ENCODE results near the gene TNFSF13.

Gene TNFSF13

GRCh38 chr17:7558544-7559319 lies at the start of gene TNFSF13:
TSS of gene TNFSF13 (plus strand) at chr17:7558750. CDS start at chr17:7559040, 290 bp downstream.
- DNase-seq (ENCODE audit: low read depth): no peak

DNA sequence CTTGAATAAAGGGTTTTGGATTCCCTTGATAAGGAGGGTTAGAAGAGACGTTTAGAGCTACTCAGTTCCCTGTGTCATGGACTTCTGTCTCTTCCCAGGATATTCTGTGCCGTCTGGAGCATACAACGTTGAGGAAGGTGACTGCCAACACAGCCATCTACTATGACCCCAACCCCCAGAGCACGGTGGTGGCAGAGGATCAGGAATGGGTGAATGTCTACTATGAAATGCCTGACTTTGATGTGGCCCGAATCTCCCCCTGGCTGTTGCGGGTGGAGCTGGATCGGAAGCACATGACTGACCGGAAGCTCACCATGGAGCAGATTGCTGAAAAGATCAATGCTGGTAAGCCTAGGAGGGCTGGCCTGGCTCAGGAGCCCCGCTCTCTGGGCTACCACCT lies 49.7 kb upstream of the TNFSF13 start:
- no peak for DNase-seq (ENCODE audit: low read depth)

GRCh38 chr17:7509937-7510336 lies 48.6 kb upstream of the TNFSF13 start:
- DNase-seq (ENCODE audit: low read depth): no peak

- DNase-seq (ENCODE audit: low read depth): no peak
Measured at GRCh38 chr17:7511108-7511507, 47.4 kb upstream of the TNFSF13 start.

DNA sequence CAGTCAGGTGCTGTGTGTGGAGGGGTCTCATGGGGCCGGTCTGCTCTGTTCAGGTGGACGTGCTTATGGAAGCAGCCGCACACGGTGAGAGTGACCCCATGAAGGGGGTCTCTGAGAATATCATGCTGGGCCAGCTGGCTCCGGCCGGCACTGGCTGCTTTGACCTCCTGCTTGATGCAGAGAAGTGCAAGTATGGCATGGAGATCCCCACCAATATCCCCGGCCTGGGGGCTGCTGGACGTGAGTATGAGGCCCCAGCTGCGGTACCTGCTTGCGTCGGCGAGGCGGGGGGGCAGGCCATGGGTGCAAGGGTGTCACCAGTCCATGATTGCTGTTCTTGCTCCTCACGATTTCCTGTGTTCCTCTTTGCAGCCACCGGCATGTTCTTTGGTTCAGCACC lies 46.4 kb upstream of the TNFSF13 start:
- DNase-seq (ENCODE audit: low read depth): no peak

DNA sequence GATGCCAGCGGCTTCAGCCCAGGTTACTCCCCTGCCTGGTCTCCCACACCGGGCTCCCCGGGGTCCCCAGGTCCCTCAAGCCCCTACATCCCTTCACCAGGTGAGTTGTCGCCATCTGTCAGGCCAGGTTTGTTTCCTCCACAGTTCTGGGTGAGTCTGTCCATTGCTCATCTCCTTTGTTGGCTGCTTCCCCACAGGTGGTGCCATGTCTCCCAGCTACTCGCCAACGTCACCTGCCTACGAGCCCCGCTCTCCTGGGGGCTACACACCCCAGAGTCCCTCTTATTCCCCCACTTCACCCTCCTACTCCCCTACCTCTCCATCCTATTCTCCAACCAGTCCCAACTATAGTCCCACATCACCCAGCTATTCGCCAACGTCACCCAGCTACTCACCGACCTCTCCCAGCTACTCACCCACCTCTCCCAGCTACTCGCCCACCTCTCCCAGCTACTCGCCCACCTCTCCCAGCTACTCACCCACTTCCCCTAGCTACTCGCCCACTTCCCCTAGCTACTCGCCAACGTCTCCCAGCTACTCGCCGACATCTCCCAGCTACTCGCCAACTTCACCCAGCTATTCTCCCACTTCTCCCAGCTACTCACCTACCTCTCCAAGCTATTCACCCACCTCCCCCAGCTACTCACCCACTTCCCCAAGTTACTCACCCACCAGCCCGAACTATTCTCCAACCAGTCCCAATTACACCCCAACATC lies 45.6 kb upstream of the TNFSF13 start:
- no peak for DNase-seq (ENCODE audit: low read depth)

DNA sequence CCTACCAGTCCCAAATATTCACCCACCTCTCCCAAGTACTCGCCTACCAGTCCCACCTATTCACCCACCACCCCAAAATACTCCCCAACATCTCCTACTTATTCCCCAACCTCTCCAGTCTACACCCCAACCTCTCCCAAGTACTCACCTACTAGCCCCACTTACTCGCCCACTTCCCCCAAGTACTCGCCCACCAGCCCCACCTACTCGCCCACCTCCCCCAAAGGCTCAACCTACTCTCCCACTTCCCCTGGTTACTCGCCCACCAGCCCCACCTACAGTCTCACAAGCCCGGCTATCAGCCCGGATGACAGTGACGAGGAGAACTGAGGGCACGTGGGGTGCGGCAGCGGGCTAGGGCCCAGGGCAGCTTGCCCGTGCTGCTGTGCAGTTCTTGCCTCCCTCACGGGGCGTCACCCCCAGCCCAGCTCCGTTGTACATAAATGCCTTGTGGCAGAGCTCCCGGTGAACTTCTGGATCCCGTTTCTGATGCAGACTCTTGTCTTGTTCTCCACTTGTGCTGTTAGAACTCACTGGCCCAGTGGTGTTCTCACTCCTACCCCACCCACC lies 44.6 kb upstream of the TNFSF13 start:
- DNase-seq (ENCODE audit: low read depth): no peak

GRCh38 chr17:7515911-7516610 lies 42.5 kb upstream of the TNFSF13 start:
- DNase-seq (ENCODE audit: low read depth): no peak

- peak; percentile 15 for DNase-seq (ENCODE audit: low read depth)
Measured at GRCh38 chr17:7523033-7523432, 35.5 kb upstream of the TNFSF13 start.

- DNase-seq (ENCODE audit: low read depth): no peak
Measured at GRCh38 chr17:7528842-7529241, 29.7 kb upstream of the TNFSF13 start.

GRCh38 chr17:7530023-7530900 lies 28.3 kb upstream of the TNFSF13 start:
- DNase-seq (ENCODE audit: low read depth): no peak

- no peak for DNase-seq (ENCODE audit: low read depth)
Measured at GRCh38 chr17:7538050-7538449, 20.5 kb upstream of the TNFSF13 start.

DNA sequence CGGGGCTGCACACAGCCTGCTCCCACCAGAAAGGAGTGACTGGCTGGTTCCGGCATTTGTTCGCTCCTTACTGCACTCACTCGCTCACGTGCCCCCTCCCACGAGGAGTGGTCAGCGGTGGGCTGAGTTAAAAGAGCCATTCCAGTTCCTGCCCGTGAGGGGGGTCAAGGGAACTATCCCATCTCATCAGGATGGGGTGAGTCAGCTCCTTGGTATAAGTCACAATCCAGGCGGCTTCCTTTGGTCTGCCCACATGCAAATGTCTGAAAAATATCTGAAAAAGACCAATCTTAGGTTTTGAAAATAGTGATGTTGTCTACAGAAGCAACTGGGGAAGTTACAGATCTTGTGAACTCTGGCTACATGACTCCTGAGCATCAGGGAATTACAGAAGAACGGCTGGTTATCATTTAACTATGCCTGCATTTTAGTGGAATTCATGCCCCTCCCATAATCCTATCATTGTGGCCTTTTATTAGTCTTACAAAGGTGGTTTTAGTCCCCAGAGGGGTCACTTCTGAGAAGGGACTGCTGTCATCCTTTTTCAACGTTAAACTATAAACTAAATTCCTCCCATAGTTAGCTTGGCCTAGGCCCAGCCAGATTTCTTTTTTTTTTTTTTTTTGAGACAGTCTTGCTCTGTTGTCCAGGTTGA lies 19.5 kb upstream of the TNFSF13 start:
- peak; percentile 35 for DNase-seq (ENCODE audit: low read depth)

- no peak for DNase-seq (ENCODE audit: low read depth)
Measured at GRCh38 chr17:7541074-7541621, 17.4 kb upstream of the TNFSF13 start.

- DNase-seq (ENCODE audit: low read depth): no peak
Measured at GRCh38 chr17:7544911-7545310, 13.6 kb upstream of the TNFSF13 start.

DNA sequence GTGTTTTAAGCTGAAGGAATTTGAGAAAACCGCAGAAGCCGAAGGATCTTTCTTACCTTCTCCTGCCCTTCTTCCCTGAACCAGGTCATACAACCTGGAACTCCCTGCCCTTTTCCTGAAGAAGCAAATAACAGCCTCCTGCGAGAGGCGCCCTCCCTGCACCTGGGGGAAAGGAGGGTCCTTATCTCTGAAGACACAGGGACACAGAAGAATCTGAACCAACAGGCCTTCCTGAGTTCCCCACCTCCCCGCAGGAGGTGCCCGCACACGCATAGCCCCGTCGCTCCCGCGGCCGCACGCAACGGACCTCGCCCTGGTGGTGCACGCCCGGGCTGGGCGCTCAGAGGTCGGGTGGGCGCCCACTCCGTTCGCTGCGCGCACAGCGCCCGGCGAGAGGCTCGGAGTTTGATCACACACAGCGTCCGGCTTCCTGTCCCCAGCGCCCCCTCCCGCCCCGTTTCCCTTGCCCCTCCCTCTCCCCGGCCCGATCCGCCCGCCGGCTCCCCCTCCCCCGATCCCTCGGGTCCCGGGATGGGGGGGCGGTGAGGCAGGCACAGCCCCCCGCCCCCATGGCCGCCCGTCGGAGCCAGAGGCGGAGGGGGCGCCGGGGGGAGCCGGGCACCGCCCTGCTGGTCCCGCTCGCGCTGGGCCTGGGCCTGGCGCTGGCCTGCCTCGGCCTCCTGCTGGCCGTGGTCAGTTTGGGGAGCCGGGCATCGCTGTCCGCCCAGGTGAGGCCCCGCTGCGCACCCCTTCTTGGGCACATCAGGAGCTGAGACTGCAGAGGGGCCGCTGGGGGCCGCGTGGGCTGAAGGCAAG lies 9.8 kb upstream of the TNFSF13 start, which contains the start of gene TNFSF12:
Gene TNFSF12, plus strand, starts transcription at position 474 of the 816 bp plus-strand sequence. Its CDS starts 96 bp downstream, at position 570.
- no peak for DNase-seq (ENCODE audit: low read depth)

DNA sequence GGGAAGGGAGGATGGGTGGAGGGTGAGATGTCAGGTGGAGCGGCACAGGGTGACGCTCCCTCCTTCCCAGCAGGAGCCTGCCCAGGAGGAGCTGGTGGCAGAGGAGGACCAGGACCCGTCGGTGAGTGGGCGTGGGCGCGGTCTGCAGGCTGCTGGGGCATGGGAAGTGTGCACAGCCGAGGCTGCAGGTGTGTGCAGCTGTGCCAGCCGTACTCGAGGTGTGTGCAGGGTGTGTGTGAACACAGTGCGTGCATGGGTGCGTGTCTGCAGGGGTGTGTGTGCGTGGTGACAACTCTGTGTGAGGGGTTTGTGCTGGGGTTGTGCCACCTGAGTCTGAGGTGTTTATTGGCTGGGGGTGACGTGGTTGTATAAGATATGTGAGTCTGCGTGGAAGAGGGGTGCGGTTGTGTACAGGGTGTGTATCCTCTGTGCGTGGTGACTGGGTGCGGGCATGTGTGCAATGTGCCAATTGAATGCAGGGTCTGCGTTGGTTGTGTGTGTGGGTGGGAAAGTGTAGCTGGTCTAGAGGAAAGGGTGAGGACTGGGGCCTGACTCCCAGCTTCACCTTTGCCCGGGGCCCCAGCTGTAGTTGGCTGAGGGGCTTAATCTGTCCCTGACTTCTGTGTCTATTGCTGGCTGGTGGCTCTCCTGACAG lies 9.0 kb upstream of the TNFSF13 start:
- no peak for DNase-seq (ENCODE audit: low read depth)

- no peak for DNase-seq (ENCODE audit: low read depth)
Measured at GRCh38 chr17:7550344-7550743, 8.2 kb upstream of the TNFSF13 start.

DNA sequence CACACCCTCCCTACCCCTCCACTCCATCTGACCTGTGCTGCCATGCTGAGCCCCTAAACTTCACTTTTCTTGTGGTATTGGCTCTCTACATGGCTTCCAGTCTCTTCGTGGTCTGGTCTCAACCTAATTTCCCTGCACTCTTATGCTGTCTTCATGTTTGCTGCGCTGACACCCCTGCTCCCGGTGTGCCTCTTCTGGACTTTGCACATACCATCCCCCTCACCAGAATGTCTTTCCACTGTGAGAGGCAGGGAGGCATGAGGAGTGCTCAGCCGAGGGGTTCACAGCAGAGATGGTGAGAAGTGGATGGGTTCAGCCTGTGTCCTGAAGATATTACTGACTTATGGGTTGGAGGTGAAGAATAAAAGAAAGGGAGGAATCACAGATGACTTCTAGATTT lies 7.2 kb upstream of the TNFSF13 start:
- no peak for DNase-seq (ENCODE audit: low read depth)
